OCI-LY3 (cell line): ENCODE measurements around the gene VAC14.

Experiments used
- H2AFZ ChIP-seq: fragments of 200-600, 300-600 bp; shearing (Covaris generic); 2 replicates; pipeline ENCODE4 v1.6.0; 2014; ENCODE audit warnings: antibody characterized with exemption, low read depth, low read length
- H3K27ac ChIP-seq: fragments of 200-600, 300-600 bp; sonication (generic); 2 replicates; pipeline ENCODE4 v1.5.1; 2014; ENCODE audit warnings: mild to moderate bottlenecking, low read length, moderate library complexity, mixed read lengths
- H3K27me3 ChIP-seq: fragments of 200-600, 300-600 bp; sonication (generic); 2 replicates; pipeline ENCODE4 v1.6.1; 2014; ENCODE audit warnings: low read depth, low read length, mixed read lengths
- H3K36me3 ChIP-seq: fragments of 200-600, 300-600 bp; sonication (generic); replicated peaks from 2 replicates; pipeline ENCODE3; 2014; ENCODE audit warnings: low read depth, low read length, mixed read lengths
- H3K4me1 ChIP-seq: fragments of 300-600, 200-600 bp; sonication (generic); 2 replicates; pipeline ENCODE4 v1.6.1; 2014; ENCODE audit warnings: low read length, mixed read lengths
- H3K4me2 ChIP-seq: fragments of 200-600, 300-600 bp; sonication (generic); 2 replicates; pipeline ENCODE4 v1.6.1; 2014; ENCODE audit warnings: low read length, mixed read lengths
- H3K4me3 ChIP-seq: fragments of 300-600, 200-600 bp; sonication (generic); 2 replicates; pipeline ENCODE4 v1.5.1; 2014; ENCODE audit warnings: antibody characterized with exemption, mild to moderate bottlenecking, low read length, moderate library complexity
- H3K79me2 ChIP-seq: fragments of 300-600, 200-600 bp; shearing (Covaris generic); 2 replicates; pipeline ENCODE4 v1.6.1; 2014; ENCODE audit warnings: mild to moderate bottlenecking, low read length, mixed read lengths
- H3K9ac ChIP-seq: fragments of 300-600, 200-600 bp; shearing (Covaris generic); 2 replicates; pipeline ENCODE4 v1.6.0; 2014; ENCODE audit warnings: mild to moderate bottlenecking, low read length, moderate library complexity
- H3K9me3 ChIP-seq: fragments of 200-600, 300-600 bp; shearing (Covaris generic); 2 replicates; pipeline ENCODE4 v1.6.1; 2014; ENCODE audit warnings: low read length, mixed read lengths; ENCODE audit not compliant: insufficient read depth
- H4K20me1 ChIP-seq: fragments of 200-600, 300-600 bp; sonication (generic); 2 replicates; pipeline ENCODE4 v1.6.1; 2016; ENCODE audit warnings: low read length, mixed read lengths; ENCODE audit not compliant: insufficient read depth
- EZH2phosphoT487 ChIP-seq: fragments of 200-600 bp; shearing (Covaris generic); IDR thresholded peaks from 2 replicates; pipeline ENCODE4 v1.6.1; 2018; ENCODE audit warnings: antibody characterized with exemption, mixed run types, low read depth
- TF ChIP-seq, protein P1 (sequence below): fragments of 200-600, 300-600 bp; sonication (generic); IDR thresholded peaks from 2 replicates; pipeline ENCODE4 v1.5.1; 2014; ENCODE audit warnings: antibody characterized with exemption, low read length, low read depth

The VAC14 gene

GRCh38 chr16:70680495-70681381 lies 120.2 kb downstream of the VAC14 start:
- TF ChIP-seq EZH2phosphoT487: no peak
- TF ChIP-seq, protein P1, sequence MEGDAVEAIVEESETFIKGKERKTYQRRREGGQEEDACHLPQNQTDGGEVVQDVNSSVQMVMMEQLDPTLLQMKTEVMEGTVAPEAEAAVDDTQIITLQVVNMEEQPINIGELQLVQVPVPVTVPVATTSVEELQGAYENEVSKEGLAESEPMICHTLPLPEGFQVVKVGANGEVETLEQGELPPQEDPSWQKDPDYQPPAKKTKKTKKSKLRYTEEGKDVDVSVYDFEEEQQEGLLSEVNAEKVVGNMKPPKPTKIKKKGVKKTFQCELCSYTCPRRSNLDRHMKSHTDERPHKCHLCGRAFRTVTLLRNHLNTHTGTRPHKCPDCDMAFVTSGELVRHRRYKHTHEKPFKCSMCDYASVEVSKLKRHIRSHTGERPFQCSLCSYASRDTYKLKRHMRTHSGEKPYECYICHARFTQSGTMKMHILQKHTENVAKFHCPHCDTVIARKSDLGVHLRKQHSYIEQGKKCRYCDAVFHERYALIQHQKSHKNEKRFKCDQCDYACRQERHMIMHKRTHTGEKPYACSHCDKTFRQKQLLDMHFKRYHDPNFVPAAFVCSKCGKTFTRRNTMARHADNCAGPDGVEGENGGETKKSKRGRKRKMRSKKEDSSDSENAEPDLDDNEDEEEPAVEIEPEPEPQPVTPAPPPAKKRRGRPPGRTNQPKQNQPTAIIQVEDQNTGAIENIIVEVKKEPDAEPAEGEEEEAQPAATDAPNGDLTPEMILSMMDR: no peak
- Histone ChIP-seq H3K4me2 (no peak overlapping the region), H3K4me1 (no peaks in the 10 kb centered on the region), H3K27me3 (no peaks in the 10 kb centered on the region), H3K27ac (no peak overlapping the region), H3K9ac (no peak overlapping the region), H3K9me3 (no peaks in the 10 kb centered on the region), H3K79me2 (no peaks in the 10 kb centered on the region), H3K4me3 (no peak overlapping the region), H2AFZ (no peak overlapping the region), H3K36me3 (no peaks in the 10 kb centered on the region), H4K20me1 (no peaks in the 10 kb centered on the region)

GRCh38 chr16:70679671-70680494 lies 121.1 kb downstream of the VAC14 start:
- no peaks in the 10 kb centered on the region for H3K36me3 ChIP-seq
- no peaks in the 10 kb centered on the region for H3K79me2 ChIP-seq
- H3K4me3 ChIP-seq: no peak overlapping the region
- H2AFZ ChIP-seq: no peak overlapping the region
- no peaks in the 10 kb centered on the region for H3K27me3 ChIP-seq
- no peak overlapping the region for H3K27ac ChIP-seq
- H3K4me2 ChIP-seq: no peak overlapping the region
- TF ChIP-seq EZH2phosphoT487: no peak
- TF ChIP-seq, protein P1: peak; percentile 7; the same call in 1 of the 2 replicates
- no peaks in the 10 kb centered on the region for H3K9me3 ChIP-seq
- no peaks in the 10 kb centered on the region for H3K4me1 ChIP-seq
- no peak overlapping the region for H3K9ac ChIP-seq
- no peaks in the 10 kb centered on the region for H4K20me1 ChIP-seq

- H3K4me2 ChIP-seq: no peak overlapping the region
- no peaks in the 10 kb centered on the region for H3K36me3 ChIP-seq
- H4K20me1 ChIP-seq: no peaks in the 10 kb centered on the region
- H3K27me3 ChIP-seq: no peaks in the 10 kb centered on the region
- H3K9me3 ChIP-seq: no peaks in the 10 kb centered on the region
- H3K79me2 ChIP-seq: no peaks in the 10 kb centered on the region
- no peak overlapping the region for H3K9ac ChIP-seq
- no peak overlapping the region for H3K27ac ChIP-seq
- no peak overlapping the region for H3K4me3 ChIP-seq
- no peak overlapping the region for H2AFZ ChIP-seq
- TF ChIP-seq, protein P1: no peak
- TF ChIP-seq EZH2phosphoT487: no peak
- H3K4me1 ChIP-seq: no peaks in the 10 kb centered on the region
Observed at GRCh38 chr16:70678898-70679670, 121.9 kb downstream of the VAC14 start.
